Activated CD4-positive, alpha-beta memory T cell treated with anti-CD3 and anti-CD28 coated beads for 36 hours (primary cell): Measurements from ENCODE around the gene LECT2. TPM values are rescaled to one million over a fixed set of nuclear protein-coding genes. Genes with fewer than 3 reads are reported as not detected.

ENCODE experiments used
- CTCF ChIA-PET: fragments of 350-600 bp; sonication (Branson Sonifier 250); formaldehyde crosslinking; loops from one replicate; lab custom pipeline; 2021; ENCODE audit warnings: antibody characterized with exemption, inconsistent platforms; lab: Charles Lee
- POLR2A ChIA-PET: fragments of 350-600 bp; sonication (Branson Sonifier 250); formaldehyde crosslinking; loops from one replicate; lab custom pipeline; 2021; ENCODE audit warnings: antibody characterized with exemption; lab: Charles Lee
- DNase-seq: peaks from one replicate; pipeline ENCODE4 v3.0.0-alpha.2; 2020
- H3K27ac Mint-ChIP-seq: one replicate; pipeline ENCODE4 v1.8.0; 2021; ENCODE audit warnings: mixed read lengths
- H3K27me3 Mint-ChIP-seq: one replicate; pipeline ENCODE4 v1.8.0; 2021; ENCODE audit warnings: mixed read lengths
- H3K36me3 Mint-ChIP-seq: one replicate; pipeline ENCODE4 v1.8.0; 2021; ENCODE audit warnings: mixed read lengths
- H3K4me1 Mint-ChIP-seq: one replicate; pipeline ENCODE4 v1.8.0; 2021; ENCODE audit warnings: low read depth, mixed read lengths
- H3K4me3 Mint-ChIP-seq: one replicate; pipeline ENCODE4 v1.8.0; 2021; ENCODE audit warnings: mild to moderate bottlenecking, mixed read lengths
- H3K9me3 Mint-ChIP-seq: one replicate; pipeline ENCODE4 v1.8.0; 2021; ENCODE audit warnings: mixed read lengths
- intact Hi-C: fragments of 100-400 bp; cut with micrococcal nuclease; formaldehyde crosslinking; loops from one replicate; pipeline ENCODE4 v1.15.1; 2023
- total RNA-seq, 2 experiments: library from RNA; stranded (reverse); gene quantifications; one replicate each; pipeline ENCODE4 v1.2.3, GENCODE V29; 2021

LECT2 gene
- total RNA-seq, 2 experiments from 2014 or later: not detected

- Mint-ChIP-seq H3K9me3 (no peaks in the 10 kb centered on the region), H3K36me3 (no peaks in the 10 kb centered on the region), H3K4me1 (peaks cover 2% of the 10 kb centered on the region), H3K27me3 (peaks cover 42% of the 10 kb centered on the region), H3K4me3 (no peak overlapping the region), H3K27ac (no peak overlapping the region)
- DNase-seq: no peak
- intact Hi-C loops: no loop called here
- POLR2A ChIA-PET: interaction anchor here (1.6 kb wide), 1 partner anchor 31 kb away, joined by 4 read pairs; no protein-coding TSS in a partner anchor
- CTCF ChIA-PET: interaction anchor here (1.0 to 2.1 kb wide), 2 partner anchors 24 to 30 kb away, joined by 3 to 8 read pairs; no protein-coding TSS in a partner anchor
Observed at GRCh38 chr5:135921388-135921787, 33.4 kb downstream of the LECT2 start.

GRCh38 chr5:135920199-135920598 lies 34.6 kb downstream of the LECT2 start:
- DNase-seq: no peak
- Mint-ChIP-seq H3K9me3 (no peaks in the 10 kb centered on the region), H3K4me3 (no peak overlapping the region), H3K27ac (no peak overlapping the region), H3K36me3 (no peaks in the 10 kb centered on the region), H3K27me3 (peaks cover 37% of the 10 kb centered on the region), H3K4me1 (peaks cover 11% of the 10 kb centered on the region)
- intact Hi-C loops: no loop called here
- POLR2A ChIA-PET: interaction anchor here (1.6 kb wide), 1 partner anchor 30 kb away, joined by 4 read pairs; no protein-coding TSS in a partner anchor
- CTCF ChIA-PET: interaction anchor here (1.0 to 2.1 kb wide), 2 partner anchors 25 to 29 kb away, joined by 3 to 8 read pairs; no protein-coding TSS in a partner anchor

- no peaks in the 10 kb centered on the region for H3K36me3 Mint-ChIP-seq
- H3K27ac Mint-ChIP-seq: no peak overlapping the region
- peaks cover 23% of the 10 kb centered on the region for H3K4me1 Mint-ChIP-seq
- peak; percentile 22 for DNase-seq
- H3K9me3 Mint-ChIP-seq: no peaks in the 10 kb centered on the region
- intact Hi-C loops: no loop called here
- CTCF ChIA-PET: interaction anchor here (1.1 to 3.6 kb wide), 3 partner anchors 21 to 28 kb away, joined by 3 to 22 read pairs (median 3); partner anchors contain the start of gene IL9
- H3K4me3 Mint-ChIP-seq: no peak overlapping the region
- POLR2A ChIA-PET: interaction anchor here (2.4 kb wide), 1 partner anchor 26 kb away, joined by 16 read pairs; no protein-coding TSS in a partner anchor
- H3K27me3 Mint-ChIP-seq: peaks cover 30% of the 10 kb centered on the region
Observed at GRCh38 chr5:135916638-135917263, 38.0 kb downstream of the LECT2 start.

- H3K4me1 Mint-ChIP-seq: peaks cover 23% of the 10 kb centered on the region
- H3K4me3 Mint-ChIP-seq: no peak overlapping the region
- no peaks in the 10 kb centered on the region for H3K36me3 Mint-ChIP-seq
- H3K9me3 Mint-ChIP-seq: no peaks in the 10 kb centered on the region
- peak overlapping the region; percentile 18 for H3K27ac Mint-ChIP-seq
- intact Hi-C loops: loop anchor here (1.0 kb wide), 1 partner anchor 24 kb away; no protein-coding TSS in a partner anchor
- no peak for DNase-seq
- ChIA-PET POLR2A (interaction anchor here (2.4 kb wide), 1 partner anchor 24 kb away, joined by 16 read pairs; no protein-coding TSS in a partner anchor), CTCF (interaction anchor here (1.2 to 3.6 kb wide), 2 partner anchors 20 to 24 kb away, joined by 3 to 22 read pairs; partner anchors contain the start of gene IL9)
- peaks cover 40% of the 10 kb centered on the region for H3K27me3 Mint-ChIP-seq
Observed at GRCh38 chr5:135915466-135916001, 39.2 kb downstream of the LECT2 start.

- Mint-ChIP-seq H3K4me3 (no peak overlapping the region), H3K27me3 (peaks cover 54% of the 10 kb centered on the region), H3K4me1 (peaks cover 25% of the 10 kb centered on the region), H3K36me3 (no peaks in the 10 kb centered on the region), H3K9me3 (no peaks in the 10 kb centered on the region), H3K27ac (no peak overlapping the region)
- intact Hi-C loops: loop anchor here (1.0 kb wide), 2 partner anchors 123 to 227 kb away; no protein-coding TSS in a partner anchor
- ChIA-PET POLR2A (interaction anchor here (1.0 to 2.4 kb wide), 2 partner anchors 18 to 23 kb away, joined by 4 to 16 read pairs; partner anchors contain the start of gene IL9), CTCF (interaction anchor here (0.8 to 3.6 kb wide), 3 partner anchors 22 to 169 kb away, joined by 3 to 22 read pairs (median 5); no protein-coding TSS in a partner anchor)
- peak; percentile 39 for DNase-seq
Observed at GRCh38 chr5:135913713-135914626, 40.8 kb downstream of the LECT2 start.

GRCh38 chr5:135905144-135905543 lies 49.6 kb downstream of the LECT2 start:
- CTCF ChIA-PET: no interaction called here

GRCh38 chr5:135901633-135902032 lies 53.1 kb downstream of the LECT2 start:
- no peaks in the 10 kb centered on the region for H3K36me3 Mint-ChIP-seq
- peaks cover 45% of the 10 kb centered on the region for H3K27me3 Mint-ChIP-seq
- no peak for DNase-seq
- CTCF ChIA-PET: no interaction called here
- intact Hi-C loops: no loop called here
- H3K27ac Mint-ChIP-seq: no peak overlapping the region
- H3K4me1 Mint-ChIP-seq: no peaks in the 10 kb centered on the region
- POLR2A ChIA-PET: no interaction called here
- H3K4me3 Mint-ChIP-seq: no peak overlapping the region
- H3K9me3 Mint-ChIP-seq: no peaks in the 10 kb centered on the region

More at GRCh38 chr5:135905144-135905543, 49.6 kb downstream of the LECT2 start:
- Mint-ChIP-seq H3K27me3 (peaks cover 47% of the 10 kb centered on the region), H3K27ac (no peak overlapping the region), H3K4me1 (no peaks in the 10 kb centered on the region), H3K4me3 (no peak overlapping the region), H3K9me3 (no peaks in the 10 kb centered on the region), H3K36me3 (no peaks in the 10 kb centered on the region)
- intact Hi-C loops: no loop called here
- DNase-seq: no peak
- POLR2A ChIA-PET: no interaction called here

GRCh38 chr5:135900276-135900675 lies 54.5 kb downstream of the LECT2 start:
- peaks cover 52% of the 10 kb centered on the region for H3K27me3 Mint-ChIP-seq
- peaks cover 10% of the 10 kb centered on the region for H3K4me1 Mint-ChIP-seq
- POLR2A ChIA-PET: no interaction called here
- intact Hi-C loops: no loop called here
- H3K36me3 Mint-ChIP-seq: no peaks in the 10 kb centered on the region
- H3K9me3 Mint-ChIP-seq: no peaks in the 10 kb centered on the region
- H3K4me3 Mint-ChIP-seq: no peak overlapping the region
- no peak overlapping the region for H3K27ac Mint-ChIP-seq
- CTCF ChIA-PET: interaction anchor here (1.4 kb wide), 1 partner anchor 46 kb away, joined by 4 read pairs; no protein-coding TSS in a partner anchor
- no peak for DNase-seq

GRCh38 chr5:135898651-135899050 lies 56.1 kb downstream of the LECT2 start:
- intact Hi-C loops: no loop called here
- Mint-ChIP-seq H3K27me3 (peaks cover 56% of the 10 kb centered on the region), H3K36me3 (no peaks in the 10 kb centered on the region), H3K9me3 (no peaks in the 10 kb centered on the region), H3K27ac (no peak overlapping the region), H3K4me1 (peaks cover 10% of the 10 kb centered on the region), H3K4me3 (no peak overlapping the region)
- no peak for DNase-seq
- POLR2A ChIA-PET: no interaction called here
- CTCF ChIA-PET: interaction anchor here (1.2 to 1.7 kb wide), 4 partner anchors 13 to 314 kb away, joined by 3 to 6 read pairs (median 3); no protein-coding TSS in a partner anchor
